NOMO-1 (cell line): Measurements from ENCODE around the gene PAN2.
A peak's percentile ranks its signal among the peaks of the same experiment; 100 is the strongest.
"Not testable (repeated sequence)": the region's sequence is repeated elsewhere in the genome, so short reads cannot be mapped to it uniquely, and the experiment has no call there.

Source experiments
- DNase-seq, 2 experiments: peaks; one replicate each; lab custom pipeline; 2025; ENCODE audit not compliant: unreplicated experiment in 2 of 2; lab: John Stamatoyannopoulos, UW

PAN2 gene

DNA sequence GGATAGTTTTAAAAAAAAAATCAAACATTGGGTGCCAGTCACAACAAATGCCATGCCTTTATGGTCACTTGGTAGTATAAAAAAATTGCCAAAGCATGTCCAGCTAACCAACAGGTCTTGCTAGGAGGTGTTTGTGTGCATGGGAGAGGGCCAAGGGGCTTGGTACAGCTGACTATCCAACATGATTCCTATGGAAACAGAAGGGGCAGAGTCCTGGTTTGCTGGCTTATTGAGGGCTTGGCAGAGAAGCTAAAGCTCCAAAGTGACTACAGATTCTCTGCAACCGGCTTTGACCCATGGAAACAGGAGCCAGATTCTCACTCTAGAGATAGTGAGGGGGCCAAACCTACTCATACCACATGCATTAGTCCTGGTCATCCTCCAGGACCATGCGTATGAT lies 61.3 kb downstream of the PAN2 start:
- DNase-seq, result not testable (repeated sequence)

DNA sequence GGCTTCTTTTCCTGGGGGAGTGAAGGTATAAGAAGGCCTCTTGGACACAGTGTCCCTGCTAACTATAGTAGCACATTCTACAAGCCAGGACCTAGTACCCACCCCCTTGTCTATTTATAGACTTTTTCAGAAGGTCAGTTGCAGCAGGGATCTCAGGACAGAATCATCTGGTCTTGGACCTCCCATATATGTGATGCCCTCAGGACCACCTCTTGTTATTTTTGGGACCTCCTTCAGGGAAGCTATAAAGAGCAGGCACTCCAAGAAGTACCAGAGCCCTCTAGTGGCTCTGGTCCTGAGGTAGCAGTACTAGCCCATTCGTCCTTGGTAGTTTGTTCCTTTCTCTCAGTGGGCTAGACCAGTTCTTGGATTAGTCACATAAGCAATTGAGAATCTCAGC lies 62.8 kb downstream of the PAN2 start:
- peak in 1 of 2 experiments; percentile 17 for DNase-seq

DNA sequence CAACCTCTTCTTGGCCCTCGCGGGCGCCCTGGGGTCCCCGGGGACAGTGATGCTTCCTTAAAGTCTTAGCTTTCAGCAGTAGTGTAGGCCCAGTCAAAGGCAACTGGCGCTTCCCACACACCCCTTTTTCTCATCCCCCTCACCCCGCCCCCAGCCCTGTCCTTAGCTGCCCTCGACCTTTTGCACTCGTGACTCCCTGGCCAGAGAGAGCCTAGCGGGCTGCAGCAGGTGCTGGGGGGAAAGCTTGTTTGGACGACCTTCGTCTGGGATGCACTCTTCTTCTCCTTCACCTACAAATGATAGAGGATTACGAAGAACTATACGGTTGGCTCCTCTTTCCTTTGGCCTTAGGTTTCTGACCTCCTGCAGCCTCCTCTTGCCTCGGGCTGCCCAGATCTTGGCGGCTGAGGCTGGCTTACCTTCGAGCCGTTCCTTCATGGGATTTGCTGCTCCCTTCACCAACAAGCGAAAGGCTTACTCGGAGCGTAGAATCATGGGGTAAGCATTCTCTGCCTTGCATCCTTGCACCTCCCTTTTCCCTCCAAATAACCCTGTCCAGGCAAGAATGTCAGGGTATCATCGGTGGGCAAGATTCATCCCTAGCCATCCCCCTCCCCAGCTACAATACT lies 66.2 kb downstream of the PAN2 start:
- no peak for DNase-seq

DNA sequence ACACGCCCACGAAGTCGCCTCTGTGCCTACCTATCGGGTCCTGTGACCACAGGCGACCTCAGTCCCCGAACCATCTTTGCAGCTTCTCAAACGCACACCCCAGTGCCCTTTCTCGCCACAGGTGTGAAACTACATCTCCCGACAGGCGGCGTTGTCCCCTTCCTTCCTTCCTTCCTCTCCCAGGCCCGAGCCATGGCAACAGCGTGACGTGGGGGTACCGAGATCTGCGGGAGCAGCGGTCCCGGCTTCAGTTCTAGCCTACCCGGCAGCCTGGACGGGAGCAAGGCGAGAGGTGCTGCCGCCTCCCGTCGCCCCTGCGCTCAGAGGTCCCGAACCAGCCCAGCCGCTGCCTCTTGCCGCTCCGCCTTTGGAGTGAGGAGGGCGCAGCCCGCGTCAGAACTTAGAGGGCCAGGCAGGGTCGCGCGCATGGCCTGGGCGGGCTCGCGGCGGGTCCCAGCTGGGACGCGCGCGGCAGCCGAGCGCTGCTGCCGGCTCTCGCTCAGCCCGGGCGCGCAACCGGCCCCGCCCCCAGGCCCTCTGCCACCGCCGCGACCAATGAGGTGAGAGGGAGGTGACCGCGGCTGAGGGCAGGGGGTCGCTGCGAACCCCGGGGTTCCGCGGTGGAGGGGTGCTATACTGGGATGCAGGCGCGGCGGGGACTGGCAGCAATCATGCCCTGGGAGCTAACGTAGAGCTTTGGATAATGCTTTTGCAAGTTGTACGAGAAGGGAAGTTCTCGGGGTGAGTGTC lies 66.9 kb downstream of the PAN2 start, which contains the start of gene COQ10A:
TSS of gene COQ10A (plus strand) at position 250 of the 750 bp plus-strand sequence. CDS start at position 427, 177 bp downstream.
- peak; percentile 80 to 85 for DNase-seq
